GM12891 (cell line): ENCODE measurements around the gene CRIP1.

Experiments
- POLR2A ChIP-seq: IDR thresholded peaks from 2 replicates; pipeline ENCODE4 v1.6.1; 2011; ENCODE audit warnings: low read depth, low read length, control low read depth
- POLR2AphosphoS5 ChIP-seq: IDR thresholded peaks from 2 replicates; pipeline ENCODE4 v1.6.1; 2011; ENCODE audit warnings: low read depth, low read length, control low read depth
- POU2F2 ChIP-seq: IDR thresholded peaks from 2 replicates; pipeline ENCODE4 v1.6.1; 2011; ENCODE audit warnings: low read depth, mild to moderate bottlenecking, control low read depth, low read length, moderate library complexity
- SPI1 ChIP-seq: IDR thresholded peaks from 2 replicates; pipeline ENCODE4 v1.6.1; 2011; ENCODE audit warnings: low read depth, low read length, control low read depth
- TAF1 ChIP-seq: IDR thresholded peaks from 2 replicates; pipeline ENCODE4 v1.6.1; 2011; ENCODE audit warnings: low read depth, low read length, control low read depth

- TF ChIP-seq POLR2A (no peak), TAF1 (no peak), SPI1 (no peak), POLR2AphosphoS5 (no peak), POU2F2 (no peak)
Measured at GRCh38 chr14:105484069-105484996, 2.4 kb upstream of the CRIP1 start.
